ENCODE results near the gene CYP4B1.
"Not testable (repeated sequence)": the region's sequence is repeated elsewhere in the genome, so short reads cannot be mapped to it uniquely, and the experiment has no call there.

Gene CYP4B1

GRCh38 chr1:46798810-46799209 is at the start of gene CYP4B1:
CYP4B1 (plus strand) TSS chr1:46799046; CDS start chr1:46799082, 36 bp downstream.
- in situ Hi-C loops (cut with HindIII; ENCODE audit: low sequenced_read_pairs): no loop called here

DNA sequence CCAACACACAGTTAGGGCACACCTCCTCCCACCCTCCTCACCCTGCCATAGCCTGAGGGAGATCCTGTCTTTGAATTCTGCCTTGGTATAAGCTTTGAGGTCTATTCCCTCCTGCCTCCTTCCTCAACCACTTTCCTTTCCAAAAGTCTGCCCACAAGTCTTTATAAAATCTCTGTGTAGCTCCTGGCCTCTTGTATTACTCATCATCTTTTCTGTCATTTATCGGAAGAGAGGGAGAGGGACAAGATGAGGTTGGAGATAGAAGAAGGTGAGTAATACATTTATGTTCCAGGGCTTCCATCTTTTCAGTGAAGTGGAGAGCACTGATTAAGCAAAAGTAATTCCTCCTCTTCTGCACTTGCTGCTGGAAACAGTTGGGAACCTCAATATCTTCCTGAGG is 49.4 kb upstream of the CYP4B1 start:
- in situ Hi-C loops (cut with HindIII; ENCODE audit: low sequenced_read_pairs): no loop called here

- in situ Hi-C loops (cut with HindIII; ENCODE audit: low sequenced_read_pairs): no loop called here
Observed at GRCh38 chr1:46749921-46750404, 48.9 kb upstream of the CYP4B1 start.

GRCh38 chr1:46753985-46754384 is 44.9 kb upstream of the CYP4B1 start:
- in situ Hi-C loops (cut with HindIII; ENCODE audit: low sequenced_read_pairs): no loop called here

DNA sequence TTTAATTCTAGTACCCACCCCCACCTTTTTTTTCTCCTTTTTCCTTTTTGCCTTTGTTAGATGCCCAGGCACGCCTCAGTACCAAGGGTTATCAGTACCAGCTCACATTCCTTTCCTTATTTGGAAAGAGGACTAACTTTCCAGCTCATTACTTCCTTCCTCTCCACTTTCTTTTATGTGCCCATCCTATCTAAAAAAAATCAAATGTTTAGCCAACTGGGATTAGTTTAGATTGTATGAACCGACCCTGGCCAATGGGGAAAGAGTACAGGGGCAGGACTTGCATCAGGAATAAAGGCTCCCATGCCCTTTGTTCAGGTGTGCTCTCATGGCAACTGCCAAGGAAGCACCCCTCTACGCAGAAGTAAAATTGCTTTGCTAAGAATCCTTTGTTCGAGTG is 44.1 kb upstream of the CYP4B1 start:
- in situ Hi-C loops (cut with HindIII; ENCODE audit: low sequenced_read_pairs): not testable (repeated sequence)

GRCh38 chr1:46755121-46755520 is 43.7 kb upstream of the CYP4B1 start:
- in situ Hi-C loops (cut with HindIII; ENCODE audit: low sequenced_read_pairs): no loop called here

- in situ Hi-C loops (cut with HindIII; ENCODE audit: low sequenced_read_pairs): no loop called here
Observed at GRCh38 chr1:46757247-46757955, 41.4 kb upstream of the CYP4B1 start.

- in situ Hi-C loops (cut with HindIII; ENCODE audit: low sequenced_read_pairs): no loop called here
Observed at GRCh38 chr1:46757956-46758528, 40.8 kb upstream of the CYP4B1 start.

DNA sequence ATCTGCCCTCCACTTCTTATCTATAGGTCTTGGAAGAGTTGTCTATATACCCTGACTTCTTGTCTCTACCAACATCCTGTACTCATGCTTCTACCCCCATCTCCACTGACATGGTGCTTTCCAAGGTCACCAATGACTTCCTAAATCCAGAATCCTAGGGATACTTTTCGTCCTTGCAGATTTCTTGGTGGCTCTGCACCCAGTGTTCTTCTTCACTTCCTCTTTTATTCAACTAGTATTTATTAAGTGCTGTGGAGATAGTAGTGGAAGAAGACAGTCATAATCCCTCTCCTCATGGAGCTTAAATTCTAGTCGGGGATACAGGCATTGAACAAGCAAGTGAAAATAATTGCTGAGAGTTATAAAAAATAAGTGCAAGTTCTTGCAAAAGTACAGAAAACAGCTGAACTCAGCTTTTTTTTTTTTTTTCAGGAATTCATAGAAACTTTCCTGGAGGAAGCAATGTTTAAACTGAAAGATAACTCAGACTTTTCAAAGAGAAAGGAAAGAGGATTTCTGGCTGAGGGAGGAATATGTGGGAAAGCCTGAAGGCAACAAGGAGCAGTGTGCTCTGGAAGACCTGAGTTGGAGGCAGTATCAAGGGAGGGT is 38.2 kb upstream of the CYP4B1 start:
- in situ Hi-C loops (cut with HindIII; ENCODE audit: low sequenced_read_pairs): no loop called here

- in situ Hi-C loops (cut with HindIII; ENCODE audit: low sequenced_read_pairs): no loop called here
Observed at GRCh38 chr1:46761740-46762139, 37.1 kb upstream of the CYP4B1 start.

- in situ Hi-C loops (cut with HindIII; ENCODE audit: low sequenced_read_pairs): no loop called here
Observed at GRCh38 chr1:46764402-46764801, 34.4 kb upstream of the CYP4B1 start.

DNA sequence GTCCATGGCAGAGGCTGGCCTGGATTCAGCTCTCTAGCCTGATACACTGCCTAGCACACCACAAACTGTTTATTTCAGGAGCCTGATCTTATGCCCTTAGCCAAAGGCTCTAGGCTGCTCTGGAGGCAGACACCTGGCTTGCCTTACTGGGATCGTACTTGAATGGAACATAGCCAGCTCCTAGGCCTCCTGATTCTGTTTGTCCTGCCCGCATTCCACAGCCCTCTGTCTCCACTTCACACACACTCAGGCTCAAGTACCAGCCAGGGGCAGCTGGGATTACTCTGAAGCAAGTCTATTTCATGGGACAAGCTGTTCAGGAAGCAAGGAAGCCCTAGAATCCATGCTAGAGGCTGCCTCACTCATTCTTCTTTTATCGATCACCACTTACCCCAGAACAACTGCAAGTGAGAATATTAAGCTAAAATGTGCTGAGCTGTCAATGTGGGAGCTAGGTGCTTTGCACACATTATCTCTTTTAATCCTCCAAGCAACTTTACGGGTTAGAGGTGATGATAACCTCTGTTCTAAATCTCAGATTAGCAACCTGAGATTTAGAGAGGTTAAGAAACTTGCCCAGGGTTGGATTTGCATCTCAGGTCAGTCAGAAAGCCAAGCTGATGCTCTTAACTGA is 31.1 kb upstream of the CYP4B1 start:
- in situ Hi-C loops (cut with HindIII; ENCODE audit: low sequenced_read_pairs): loop anchor here (5.0 kb wide), 1 partner anchor 40 kb away; no protein-coding TSS in a partner anchor

- in situ Hi-C loops (cut with HindIII; ENCODE audit: low sequenced_read_pairs): loop anchor here (5.0 kb wide), 1 partner anchor 39 kb away; no protein-coding TSS in a partner anchor
Observed at GRCh38 chr1:46768445-46768844, 30.4 kb upstream of the CYP4B1 start.

- in situ Hi-C loops (cut with HindIII; ENCODE audit: low sequenced_read_pairs): loop anchor here (5.0 kb wide), 1 partner anchor 38 kb away; no protein-coding TSS in a partner anchor
Observed at GRCh38 chr1:46769028-46769740, 29.7 kb upstream of the CYP4B1 start.

GRCh38 chr1:46770541-46770940 is 28.3 kb upstream of the CYP4B1 start:
- in situ Hi-C loops (cut with HindIII; ENCODE audit: low sequenced_read_pairs): no loop called here

DNA sequence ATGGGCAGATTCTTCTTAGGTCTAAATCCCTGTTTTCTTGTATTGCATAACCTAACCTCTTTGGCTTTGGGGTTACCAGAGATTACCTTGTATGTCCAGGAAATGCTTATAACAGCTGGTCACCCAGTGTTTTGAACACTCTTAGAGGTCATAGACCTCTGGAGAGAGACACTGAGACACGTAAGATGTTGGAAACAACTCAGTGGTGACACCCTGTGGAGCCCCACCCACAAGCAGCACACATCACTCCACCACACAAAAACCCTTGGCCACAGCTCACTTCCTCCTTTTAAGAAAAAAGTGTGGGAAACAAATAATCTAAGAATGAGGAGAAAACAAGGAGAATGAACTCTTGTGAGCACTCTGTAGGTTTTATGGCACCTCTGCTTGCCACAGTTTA is 26.3 kb upstream of the CYP4B1 start:
- in situ Hi-C loops (cut with HindIII; ENCODE audit: low sequenced_read_pairs): no loop called here

- in situ Hi-C loops (cut with HindIII; ENCODE audit: low sequenced_read_pairs): no loop called here
Observed at GRCh38 chr1:46774297-46774696, 24.5 kb upstream of the CYP4B1 start.

- in situ Hi-C loops (cut with HindIII; ENCODE audit: low sequenced_read_pairs): not testable (repeated sequence)
Observed at GRCh38 chr1:46778456-46778855, 20.4 kb upstream of the CYP4B1 start.

DNA sequence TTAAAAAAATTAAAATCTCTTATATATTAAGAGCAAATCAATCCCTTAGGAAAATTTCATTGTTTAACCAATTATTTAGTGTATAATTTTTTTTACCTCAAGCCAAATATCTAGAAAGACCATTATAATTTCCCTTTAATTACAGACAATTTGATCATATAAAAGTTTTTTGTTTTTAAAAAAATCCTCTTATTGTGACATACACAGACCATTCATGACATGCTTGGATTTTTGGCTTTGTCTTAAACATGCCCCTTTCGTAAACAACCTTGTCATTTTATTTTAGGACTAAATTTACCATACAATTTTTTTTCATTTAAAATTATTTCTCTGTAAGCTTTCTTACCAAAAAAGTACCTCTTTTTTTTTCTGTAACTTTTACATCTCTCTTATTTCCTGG is 14.2 kb upstream of the CYP4B1 start:
- in situ Hi-C loops (cut with HindIII; ENCODE audit: low sequenced_read_pairs): no loop called here

GRCh38 chr1:46788634-46789033 is 10.2 kb upstream of the CYP4B1 start:
- in situ Hi-C loops (cut with HindIII; ENCODE audit: low sequenced_read_pairs): not testable (repeated sequence)

Data from endothelial cell of hepatic sinusoid (primary cell).